Measurements from ENCODE around the gene CACNA2D1. TPM values are rescaled to one million over a fixed set of nuclear protein-coding genes. Genes with fewer than 3 reads are reported as not detected.
"Not testable (repeated sequence)": the region's sequence is repeated elsewhere in the genome, so short reads cannot be mapped to it uniquely, and the experiment has no call there.

Gene CACNA2D1
- total RNA-seq, 2 donors from 2014 or later, result 5.4 to 32.0 TPM

- 63 to 69% methylated on average over 5 of the region's 5 CpGs for WGBS, 2 donors
- Histone ChIP-seq H3K27me3 (peaks cover 0 to 9% of the 10 kb centered on the region in 2 donors), H3K36me3 (replicated peaks in 1 of 2; ENCODE audit: insufficient read depth in 1 of 2, low read depth in 2 of 2) (no peaks in the 10 kb centered on the region), H3K4me3 (no peak overlapping the region), H3K4me1 (peaks cover 10% of the 10 kb centered on the region), H3K27ac (no peak overlapping the region), H3K9me3 (no peaks in the 10 kb centered on the region)
- ATAC-seq (no peak), DNase-seq (no peak)
- intact Hi-C loops (cut with DNase I), result no loop called here
- TF ChIP-seq POLR2A (IDR thresholded peaks at IDR 0.05), result no peak
- TF ChIP-seq CTCF (IDR thresholded peaks at IDR 0.05), result no peak
Measured at GRCh38 chr7:82438521-82438920, 5.1 kb downstream of the CACNA2D1 start.

DNA sequence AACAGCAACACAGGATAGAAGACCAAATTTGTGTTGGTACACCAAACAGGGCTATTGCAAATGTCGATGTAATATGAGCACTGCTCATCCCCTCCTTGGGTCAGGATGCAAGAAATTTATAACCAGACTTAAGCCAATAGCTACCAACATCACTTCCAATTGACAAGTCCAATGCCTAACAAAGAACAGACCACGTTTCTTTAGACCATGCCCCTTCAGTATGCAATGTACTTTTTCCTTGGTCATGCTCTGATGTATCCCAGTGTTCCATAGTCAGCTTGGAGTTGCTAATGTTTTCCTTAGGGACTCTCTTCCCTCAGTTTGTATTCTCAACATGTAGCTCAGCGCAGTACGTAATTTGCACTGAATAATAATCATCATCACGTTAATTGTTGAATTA, 7.8 kb downstream of the CACNA2D1 start:
- no peak for ATAC-seq
- H3K9me3 ChIP-seq, result no peaks in the 10 kb centered on the region
- H3K4me3 ChIP-seq, result no peak overlapping the region
- no peak for DNase-seq
- no peaks in the 10 kb centered on the region for H3K27me3 ChIP-seq
- no peaks in the 10 kb centered on the region for H3K4me1 ChIP-seq
- TF ChIP-seq POLR2A (IDR thresholded peaks at IDR 0.05), result no peak
- TF ChIP-seq CTCF (IDR thresholded peaks at IDR 0.05), result no peak
- no peak overlapping the region for H3K27ac ChIP-seq
- intact Hi-C loops (cut with DNase I), result no loop called here
- no peaks in the 10 kb centered on the region for H3K36me3 ChIP-seq (replicated peaks in 1 of 2; ENCODE audit: insufficient read depth in 1 of 2, low read depth in 2 of 2)
- 76 to 81% methylated on average over 5 of the region's 5 CpGs for WGBS, 2 donors

GRCh38 chr7:82434275-82435022, 9.1 kb downstream of the CACNA2D1 start:
- H3K36me3 ChIP-seq (replicated peaks in 1 of 2; ENCODE audit: insufficient read depth in 1 of 2, low read depth in 2 of 2), result no peaks in the 10 kb centered on the region
- no peak overlapping the region for H3K27ac ChIP-seq
- no peak for DNase-seq
- ATAC-seq, result no peak
- no peaks in the 10 kb centered on the region for H3K9me3 ChIP-seq
- no peaks in the 10 kb centered on the region for H3K4me1 ChIP-seq
- WGBS, 2 donors, result 67 to 70% methylated on average over 4 of the region's 4 CpGs
- H3K4me3 ChIP-seq, result no peak overlapping the region
- intact Hi-C loops (cut with DNase I), result no loop called here
- TF ChIP-seq CTCF (IDR thresholded peaks at IDR 0.05) (no peak), POLR2A (IDR thresholded peaks at IDR 0.05) (no peak)
- H3K27me3 ChIP-seq, result no peaks in the 10 kb centered on the region

DNA sequence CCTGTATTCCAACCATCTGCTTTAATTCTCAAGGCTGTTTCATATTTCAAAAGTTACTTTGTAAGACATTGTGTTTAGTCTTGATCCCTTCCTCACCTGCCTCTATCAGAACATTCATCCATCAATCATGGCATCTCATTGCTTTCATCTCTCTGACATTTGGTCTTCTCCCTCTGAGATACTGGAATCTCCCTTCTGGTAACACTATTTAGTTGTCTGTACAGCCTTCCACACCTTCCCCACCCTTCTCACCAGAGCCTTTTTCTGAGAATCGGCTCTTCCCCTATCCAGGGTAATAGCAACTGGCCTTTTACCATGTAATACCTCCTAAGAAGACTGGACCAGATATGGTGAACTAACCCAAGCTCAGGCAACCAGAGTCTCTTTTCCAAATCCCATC, 10.1 kb downstream of the CACNA2D1 start:
- 61 to 83% methylated on average over 1 of the region's 1 CpG for WGBS, 2 donors
- H3K27me3 ChIP-seq, result no peaks in the 10 kb centered on the region
- no peaks in the 10 kb centered on the region for H3K36me3 ChIP-seq (replicated peaks in 1 of 2; ENCODE audit: insufficient read depth in 1 of 2, low read depth in 2 of 2)
- ATAC-seq, result no peak
- H3K4me1 ChIP-seq, result no peaks in the 10 kb centered on the region
- H3K27ac ChIP-seq, result no peak overlapping the region
- no peak for DNase-seq
- H3K9me3 ChIP-seq, result no peaks in the 10 kb centered on the region
- intact Hi-C loops (cut with DNase I), result no loop called here
- TF ChIP-seq POLR2A (IDR thresholded peaks at IDR 0.05), result no peak
- no peak for TF ChIP-seq CTCF (IDR thresholded peaks at IDR 0.05)
- no peak overlapping the region for H3K4me3 ChIP-seq

DNA sequence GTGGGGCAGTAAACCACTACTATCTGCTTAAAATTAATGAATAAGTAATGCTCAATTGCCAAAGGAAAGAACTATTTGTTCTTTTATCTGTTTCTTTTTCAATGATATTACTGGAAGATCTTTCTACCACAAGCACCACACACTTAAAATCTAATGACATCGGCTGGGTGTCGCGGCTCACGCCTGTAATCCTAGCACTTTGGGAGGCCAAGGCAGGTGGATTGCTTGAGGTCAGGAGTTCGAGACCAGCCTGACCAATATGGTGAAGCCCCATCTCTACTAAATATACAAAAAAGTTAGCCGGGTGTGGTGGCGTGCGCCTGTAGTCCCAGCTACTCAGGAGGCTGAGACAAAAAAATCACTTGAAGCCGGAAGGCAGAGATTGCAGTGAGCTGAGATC, 10.8 kb downstream of the CACNA2D1 start:
- H3K4me1 ChIP-seq; H3K4me3 ChIP-seq; DNase-seq; ATAC-seq; H3K27me3 ChIP-seq; H3K36me3 ChIP-seq (replicated peaks in 1 of 2; ENCODE audit: insufficient read depth in 1 of 2, low read depth in 2 of 2); intact Hi-C loops (cut with DNase I); H3K9me3 ChIP-seq; H3K27ac ChIP-seq: not testable (repeated sequence)
- WGBS, 2 donors, result 78 to 90% methylated on average over 9 of the region's 9 CpGs
